ENCODE results near the gene PURA.

DNA sequence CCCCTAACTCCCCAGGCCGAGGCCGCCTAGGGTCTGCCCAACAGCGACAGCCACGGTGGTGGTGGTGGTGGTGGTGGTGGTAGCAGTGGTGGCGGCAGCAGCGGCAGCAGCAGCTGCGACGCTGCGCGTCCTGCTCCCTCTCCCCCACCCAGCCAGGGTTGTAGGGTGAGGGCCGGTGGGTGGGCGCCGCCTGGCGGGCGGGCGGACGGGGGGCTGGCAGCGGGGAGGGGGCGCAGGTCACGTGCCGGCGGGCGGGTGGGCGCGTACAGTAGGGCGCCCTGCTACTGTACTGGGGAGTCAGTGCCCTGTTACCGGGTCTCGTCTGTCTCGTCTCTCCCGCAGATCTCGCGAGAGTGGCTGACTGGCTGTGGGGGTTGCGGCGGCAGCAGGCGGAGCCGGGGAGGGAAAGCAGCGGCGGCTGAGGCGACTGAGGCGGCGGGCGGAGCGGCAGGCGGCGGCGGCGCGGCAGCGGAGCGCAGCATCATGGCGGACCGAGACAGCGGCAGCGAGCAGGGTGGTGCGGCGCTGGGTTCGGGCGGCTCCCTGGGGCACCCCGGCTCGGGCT is at the start of gene PURA:
- TF ChIP-seq, protein P1, sequence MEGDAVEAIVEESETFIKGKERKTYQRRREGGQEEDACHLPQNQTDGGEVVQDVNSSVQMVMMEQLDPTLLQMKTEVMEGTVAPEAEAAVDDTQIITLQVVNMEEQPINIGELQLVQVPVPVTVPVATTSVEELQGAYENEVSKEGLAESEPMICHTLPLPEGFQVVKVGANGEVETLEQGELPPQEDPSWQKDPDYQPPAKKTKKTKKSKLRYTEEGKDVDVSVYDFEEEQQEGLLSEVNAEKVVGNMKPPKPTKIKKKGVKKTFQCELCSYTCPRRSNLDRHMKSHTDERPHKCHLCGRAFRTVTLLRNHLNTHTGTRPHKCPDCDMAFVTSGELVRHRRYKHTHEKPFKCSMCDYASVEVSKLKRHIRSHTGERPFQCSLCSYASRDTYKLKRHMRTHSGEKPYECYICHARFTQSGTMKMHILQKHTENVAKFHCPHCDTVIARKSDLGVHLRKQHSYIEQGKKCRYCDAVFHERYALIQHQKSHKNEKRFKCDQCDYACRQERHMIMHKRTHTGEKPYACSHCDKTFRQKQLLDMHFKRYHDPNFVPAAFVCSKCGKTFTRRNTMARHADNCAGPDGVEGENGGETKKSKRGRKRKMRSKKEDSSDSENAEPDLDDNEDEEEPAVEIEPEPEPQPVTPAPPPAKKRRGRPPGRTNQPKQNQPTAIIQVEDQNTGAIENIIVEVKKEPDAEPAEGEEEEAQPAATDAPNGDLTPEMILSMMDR (IDR thresholded peaks at IDR 0.05): peak in 2 of 6 experiments; percentile 16 to 23
- TF ChIP-seq POLR2A (IDR thresholded peaks at IDR 0.05): peak; percentile 60 to 91

All from thyroid gland (tissue), 4 donors.